GM12875 (cell line): ENCODE data around the gene RCC1.

ENCODE experiments used
- H3K4me3 ChIP-seq: one replicate; pipeline ENCODE4 v1.5.1; 2011; ENCODE audit warnings: low read depth, low read length, control low read depth
- TF ChIP-seq, protein P1 (sequence below): IDR thresholded peaks from 2 replicates; pipeline ENCODE4 v1.5.1; 2011; ENCODE audit warnings: low read depth, mild to moderate bottlenecking, control low read depth, inconsistent platforms, low read length, moderate library complexity, borderline replicate concordance; ENCODE audit not compliant: insufficient read depth

The RCC1 gene

DNA sequence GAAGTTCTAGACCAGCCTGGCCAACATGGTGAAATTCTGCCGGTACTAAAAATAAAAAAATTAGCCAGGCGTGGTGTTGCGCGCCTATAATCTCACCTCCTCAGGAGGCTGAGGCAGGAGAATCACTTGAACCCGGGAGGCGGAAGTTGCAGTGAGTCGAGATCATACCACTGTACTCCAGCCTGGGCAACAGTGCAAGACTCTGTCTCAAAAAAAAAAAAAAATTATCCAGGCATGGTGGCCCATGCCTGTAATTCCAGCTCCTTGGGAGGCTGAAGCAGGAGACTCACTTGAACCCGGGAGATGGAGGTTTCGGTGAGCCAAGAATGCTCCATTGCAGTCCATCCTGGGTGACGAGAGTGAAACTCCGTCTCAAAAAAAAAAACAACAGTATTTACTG, 67.7 kb downstream of the RCC1 start:
- TF ChIP-seq, protein P1, sequence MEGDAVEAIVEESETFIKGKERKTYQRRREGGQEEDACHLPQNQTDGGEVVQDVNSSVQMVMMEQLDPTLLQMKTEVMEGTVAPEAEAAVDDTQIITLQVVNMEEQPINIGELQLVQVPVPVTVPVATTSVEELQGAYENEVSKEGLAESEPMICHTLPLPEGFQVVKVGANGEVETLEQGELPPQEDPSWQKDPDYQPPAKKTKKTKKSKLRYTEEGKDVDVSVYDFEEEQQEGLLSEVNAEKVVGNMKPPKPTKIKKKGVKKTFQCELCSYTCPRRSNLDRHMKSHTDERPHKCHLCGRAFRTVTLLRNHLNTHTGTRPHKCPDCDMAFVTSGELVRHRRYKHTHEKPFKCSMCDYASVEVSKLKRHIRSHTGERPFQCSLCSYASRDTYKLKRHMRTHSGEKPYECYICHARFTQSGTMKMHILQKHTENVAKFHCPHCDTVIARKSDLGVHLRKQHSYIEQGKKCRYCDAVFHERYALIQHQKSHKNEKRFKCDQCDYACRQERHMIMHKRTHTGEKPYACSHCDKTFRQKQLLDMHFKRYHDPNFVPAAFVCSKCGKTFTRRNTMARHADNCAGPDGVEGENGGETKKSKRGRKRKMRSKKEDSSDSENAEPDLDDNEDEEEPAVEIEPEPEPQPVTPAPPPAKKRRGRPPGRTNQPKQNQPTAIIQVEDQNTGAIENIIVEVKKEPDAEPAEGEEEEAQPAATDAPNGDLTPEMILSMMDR, result no peak
- no peak overlapping the region for H3K4me3 ChIP-seq

DNA sequence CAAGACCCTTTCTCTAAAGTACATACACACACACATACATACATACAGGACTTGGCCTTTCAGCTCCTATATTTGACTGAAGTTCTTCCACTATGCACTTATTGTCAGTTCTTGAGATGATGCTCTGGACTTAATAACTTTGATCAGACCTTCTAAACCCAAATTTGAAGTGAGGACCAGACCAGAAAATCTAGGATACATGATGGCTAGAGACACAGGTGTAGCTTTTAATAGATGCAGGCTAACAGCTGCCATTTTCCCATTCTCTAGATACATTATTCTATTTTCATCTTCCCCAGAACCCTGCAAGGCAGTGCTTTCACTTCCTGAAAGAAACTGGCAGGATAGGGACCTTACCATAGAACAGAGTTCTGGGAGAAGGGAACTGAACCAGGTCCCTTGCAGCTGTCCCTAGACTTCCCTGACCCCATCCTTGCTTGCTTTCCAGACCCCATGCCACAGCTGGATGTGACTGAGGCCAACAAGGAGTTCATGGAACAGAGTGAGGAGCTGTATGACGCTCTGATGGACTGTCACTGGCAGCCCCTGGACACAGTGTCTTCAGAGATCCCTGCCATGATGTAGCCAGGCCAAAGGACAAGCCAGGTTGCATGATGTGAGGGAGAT, 71.3 kb downstream of the RCC1 start:
- TF ChIP-seq, protein P1, result no peak
- H3K4me3 ChIP-seq, result no peak overlapping the region

DNA sequence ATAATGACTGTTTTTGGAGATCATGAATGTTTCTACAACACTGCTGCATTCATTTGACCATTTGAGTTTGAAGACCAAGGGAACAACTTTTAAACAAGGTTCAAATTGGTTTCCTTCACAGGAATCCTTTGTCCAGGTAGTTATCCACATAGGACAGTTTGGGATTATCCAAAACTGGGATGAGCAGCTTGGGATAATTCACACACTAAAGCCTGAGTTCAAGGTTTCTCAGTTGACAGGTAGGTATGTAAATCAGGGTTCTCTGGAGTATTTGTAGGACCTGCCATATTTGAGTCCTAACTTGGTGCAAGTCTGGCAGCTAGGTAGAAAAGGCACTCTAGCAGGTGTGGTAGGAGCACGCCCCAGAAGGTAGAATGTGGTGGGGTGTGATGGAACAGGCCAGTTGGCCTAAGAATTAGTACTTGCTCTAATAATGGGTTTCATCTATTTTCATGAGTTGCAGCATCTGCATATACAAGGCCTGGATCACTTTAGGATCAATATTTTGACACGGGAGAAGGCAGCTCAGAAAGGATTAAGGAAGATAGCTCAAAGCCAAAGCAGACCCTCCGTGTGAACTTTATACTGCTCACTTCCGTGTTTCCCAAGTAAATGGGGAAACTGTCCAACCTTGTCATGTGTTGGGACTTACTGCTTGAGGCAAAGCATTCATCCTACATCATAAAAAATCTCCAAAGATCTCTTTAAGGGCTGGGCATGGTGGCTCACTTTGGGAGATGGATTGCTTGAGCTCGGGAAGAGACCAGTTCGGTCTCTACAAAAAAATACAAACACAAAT, 72.1 kb downstream of the RCC1 start:
- TF ChIP-seq, protein P1, result no peak
- no peak overlapping the region for H3K4me3 ChIP-seq

DNA sequence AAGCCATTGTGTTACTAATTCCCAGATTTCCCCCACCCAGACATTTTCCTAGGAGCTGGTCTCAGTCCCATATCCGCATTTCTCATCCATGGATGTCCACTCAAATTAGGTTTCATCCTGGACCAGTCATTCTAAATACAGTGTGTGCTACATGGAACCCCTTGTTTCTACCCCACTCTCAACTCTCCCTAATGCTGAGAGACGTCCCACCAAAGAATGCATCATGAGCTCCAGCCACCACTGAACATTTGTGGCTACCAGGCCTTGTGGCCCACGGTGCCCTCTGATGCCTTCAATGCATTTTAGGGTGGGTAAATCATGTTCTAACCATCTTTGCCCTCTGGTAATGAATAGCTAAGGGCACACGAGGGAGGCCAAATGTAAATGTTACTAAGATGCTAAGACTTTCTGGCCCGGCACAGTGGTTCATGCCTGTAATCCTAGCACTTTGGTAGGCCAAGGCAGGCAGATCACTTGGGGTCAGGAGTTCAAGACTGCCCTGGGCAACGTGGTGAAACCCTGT, 72.9 kb downstream of the RCC1 start:
- TF ChIP-seq, protein P1, result no peak
- no peak overlapping the region for H3K4me3 ChIP-seq

DNA sequence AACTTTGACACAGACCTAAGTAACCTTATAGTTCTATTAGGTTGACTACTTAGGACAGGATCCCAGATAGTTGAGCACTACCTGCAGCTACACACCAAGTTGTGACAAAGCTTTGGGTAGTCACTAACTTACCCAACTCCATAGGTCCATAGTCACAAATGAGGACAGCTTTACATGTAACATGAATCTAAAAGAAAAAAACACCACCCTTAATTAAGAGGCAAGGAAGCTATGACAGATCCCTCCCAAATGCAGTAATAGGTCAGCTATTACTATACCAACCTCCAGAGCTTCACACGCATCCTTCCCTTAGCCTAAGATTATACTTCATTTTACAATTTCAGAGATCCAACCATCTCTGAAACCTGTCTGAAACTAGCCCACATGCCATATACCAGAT, 73.6 kb downstream of the RCC1 start:
- TF ChIP-seq, protein P1, result no peak
- peak overlapping the region; percentile 66 for H3K4me3 ChIP-seq

DNA sequence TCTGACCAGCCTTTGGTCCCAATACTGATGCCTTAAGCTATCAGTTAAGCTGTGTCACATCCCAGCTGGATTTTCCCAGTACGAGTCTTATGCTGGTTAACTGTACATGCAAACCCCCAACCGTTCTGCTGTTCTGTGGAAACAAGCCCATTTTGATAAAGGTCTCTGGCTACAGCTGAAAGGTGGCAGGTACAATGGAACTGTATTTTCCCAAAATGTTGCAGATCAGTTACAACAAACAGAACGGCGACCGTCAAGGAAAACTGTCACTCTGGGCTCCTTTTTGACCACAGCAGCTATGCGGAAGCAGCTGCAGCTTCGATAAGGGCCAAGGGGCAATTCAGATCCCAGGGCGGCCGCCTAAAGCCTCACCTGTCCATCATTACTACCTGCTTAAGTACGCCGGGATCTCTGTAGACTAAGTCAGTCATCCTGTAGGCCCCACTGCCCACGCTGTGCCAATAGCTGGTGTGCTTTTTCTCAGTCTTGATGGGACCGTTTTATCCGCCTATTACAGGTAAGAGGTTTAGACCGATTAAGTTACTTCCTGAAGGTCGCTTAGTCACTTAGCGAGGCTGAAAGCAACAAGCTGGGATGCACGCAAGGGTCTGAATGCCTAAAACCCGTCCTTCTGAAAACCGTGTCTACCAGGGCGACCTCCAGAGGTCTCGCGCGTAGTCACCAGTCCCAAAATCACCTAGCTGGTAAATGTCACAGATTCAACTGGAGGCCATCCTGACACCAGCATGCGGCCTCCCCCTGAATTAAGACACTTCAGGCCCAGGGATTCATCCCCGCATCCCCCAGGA, 75.1 kb downstream of the RCC1 start:
- H3K4me3 ChIP-seq, result peak overlapping the region; percentile 66
- TF ChIP-seq, protein P1, result peak; percentile 26; the same call in 1 of the 2 replicates
